ENCODE data around the gene CACNA1F.

DNA sequence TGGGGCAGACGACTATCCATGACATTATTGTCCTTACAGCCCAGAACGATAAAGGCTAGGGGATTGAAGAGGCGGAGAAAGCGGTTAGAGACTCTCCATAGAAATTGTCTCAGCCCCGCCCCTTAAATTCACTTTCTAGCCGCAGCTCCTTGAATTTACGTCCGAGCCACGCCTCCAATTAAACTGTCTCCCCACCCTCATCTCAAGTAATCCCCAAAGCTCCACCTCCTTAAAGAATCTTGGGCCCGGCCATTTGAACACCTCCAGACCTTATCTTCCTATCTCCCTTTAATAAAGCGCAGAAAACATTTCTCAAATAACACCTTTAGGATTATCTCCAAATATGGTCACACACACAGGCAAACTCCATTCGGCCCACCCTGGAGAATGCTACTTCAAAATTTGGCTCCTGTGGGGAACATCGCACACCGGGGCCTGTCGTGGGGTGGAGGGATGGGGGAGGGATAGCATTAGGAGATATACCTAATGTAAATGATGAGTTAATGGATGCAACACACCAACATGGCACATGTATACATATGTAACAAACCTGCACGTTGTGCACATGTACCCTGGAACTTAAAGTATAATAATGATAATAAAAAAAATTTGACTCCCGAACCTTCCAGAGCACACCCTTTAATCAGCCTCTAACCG is 77.8 kb downstream of the CACNA1F start:
- TF ChIP-seq, protein P1, sequence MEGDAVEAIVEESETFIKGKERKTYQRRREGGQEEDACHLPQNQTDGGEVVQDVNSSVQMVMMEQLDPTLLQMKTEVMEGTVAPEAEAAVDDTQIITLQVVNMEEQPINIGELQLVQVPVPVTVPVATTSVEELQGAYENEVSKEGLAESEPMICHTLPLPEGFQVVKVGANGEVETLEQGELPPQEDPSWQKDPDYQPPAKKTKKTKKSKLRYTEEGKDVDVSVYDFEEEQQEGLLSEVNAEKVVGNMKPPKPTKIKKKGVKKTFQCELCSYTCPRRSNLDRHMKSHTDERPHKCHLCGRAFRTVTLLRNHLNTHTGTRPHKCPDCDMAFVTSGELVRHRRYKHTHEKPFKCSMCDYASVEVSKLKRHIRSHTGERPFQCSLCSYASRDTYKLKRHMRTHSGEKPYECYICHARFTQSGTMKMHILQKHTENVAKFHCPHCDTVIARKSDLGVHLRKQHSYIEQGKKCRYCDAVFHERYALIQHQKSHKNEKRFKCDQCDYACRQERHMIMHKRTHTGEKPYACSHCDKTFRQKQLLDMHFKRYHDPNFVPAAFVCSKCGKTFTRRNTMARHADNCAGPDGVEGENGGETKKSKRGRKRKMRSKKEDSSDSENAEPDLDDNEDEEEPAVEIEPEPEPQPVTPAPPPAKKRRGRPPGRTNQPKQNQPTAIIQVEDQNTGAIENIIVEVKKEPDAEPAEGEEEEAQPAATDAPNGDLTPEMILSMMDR (IDR thresholded peaks at IDR 0.05) = no peak
- TF ChIP-seq EZH2 (IDR thresholded peaks at IDR 0.05) = no peak
